GM12864 (cell line): ENCODE results near the gene ANKRD44.
"Not testable (repeated sequence)": the region's sequence is repeated elsewhere in the genome, so short reads cannot be mapped to it uniquely, and the experiment has no call there.

ENCODE experiments used
- DNase-seq: peaks from one replicate; pipeline ENCODE4 v3.0.0-alpha.2; 2011; ENCODE audit warnings: low read depth
- H3K4me3 ChIP-seq: 2 replicates; pipeline ENCODE4 v1.5.1; 2011; ENCODE audit warnings: mild to moderate bottlenecking, low read depth, low read length, control low read depth
- TF ChIP-seq, protein P1 (sequence below): IDR thresholded peaks from 2 replicates; pipeline ENCODE4 v1.5.1; 2011; ENCODE audit warnings: low read depth, mild to moderate bottlenecking, moderate library complexity, low read length, control low read depth, inconsistent platforms; ENCODE audit errors: missing control alignments

ANKRD44 gene

DNA sequence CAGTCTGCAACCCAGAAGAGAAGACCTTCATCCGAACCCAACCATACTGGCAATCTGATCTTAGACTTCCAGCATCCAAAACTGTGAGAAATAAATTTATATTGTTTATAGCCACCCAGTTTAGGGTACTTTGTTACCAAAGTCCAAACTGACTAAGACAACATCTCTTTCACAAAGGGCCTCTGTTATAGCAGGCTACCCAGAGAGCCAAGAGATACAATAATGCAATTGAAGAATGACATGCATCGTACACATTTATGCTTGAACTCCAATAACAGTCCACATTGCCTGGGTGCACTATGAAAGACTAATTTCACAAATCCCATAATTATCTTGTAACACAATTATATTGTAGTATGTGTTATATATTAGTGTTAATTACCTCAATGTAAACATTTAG is 39.1 kb upstream of the ANKRD44 start:
- DNase-seq, result no peak
- TF ChIP-seq, protein P1, sequence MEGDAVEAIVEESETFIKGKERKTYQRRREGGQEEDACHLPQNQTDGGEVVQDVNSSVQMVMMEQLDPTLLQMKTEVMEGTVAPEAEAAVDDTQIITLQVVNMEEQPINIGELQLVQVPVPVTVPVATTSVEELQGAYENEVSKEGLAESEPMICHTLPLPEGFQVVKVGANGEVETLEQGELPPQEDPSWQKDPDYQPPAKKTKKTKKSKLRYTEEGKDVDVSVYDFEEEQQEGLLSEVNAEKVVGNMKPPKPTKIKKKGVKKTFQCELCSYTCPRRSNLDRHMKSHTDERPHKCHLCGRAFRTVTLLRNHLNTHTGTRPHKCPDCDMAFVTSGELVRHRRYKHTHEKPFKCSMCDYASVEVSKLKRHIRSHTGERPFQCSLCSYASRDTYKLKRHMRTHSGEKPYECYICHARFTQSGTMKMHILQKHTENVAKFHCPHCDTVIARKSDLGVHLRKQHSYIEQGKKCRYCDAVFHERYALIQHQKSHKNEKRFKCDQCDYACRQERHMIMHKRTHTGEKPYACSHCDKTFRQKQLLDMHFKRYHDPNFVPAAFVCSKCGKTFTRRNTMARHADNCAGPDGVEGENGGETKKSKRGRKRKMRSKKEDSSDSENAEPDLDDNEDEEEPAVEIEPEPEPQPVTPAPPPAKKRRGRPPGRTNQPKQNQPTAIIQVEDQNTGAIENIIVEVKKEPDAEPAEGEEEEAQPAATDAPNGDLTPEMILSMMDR, result no peak
- no peak overlapping the region for H3K4me3 ChIP-seq

DNA sequence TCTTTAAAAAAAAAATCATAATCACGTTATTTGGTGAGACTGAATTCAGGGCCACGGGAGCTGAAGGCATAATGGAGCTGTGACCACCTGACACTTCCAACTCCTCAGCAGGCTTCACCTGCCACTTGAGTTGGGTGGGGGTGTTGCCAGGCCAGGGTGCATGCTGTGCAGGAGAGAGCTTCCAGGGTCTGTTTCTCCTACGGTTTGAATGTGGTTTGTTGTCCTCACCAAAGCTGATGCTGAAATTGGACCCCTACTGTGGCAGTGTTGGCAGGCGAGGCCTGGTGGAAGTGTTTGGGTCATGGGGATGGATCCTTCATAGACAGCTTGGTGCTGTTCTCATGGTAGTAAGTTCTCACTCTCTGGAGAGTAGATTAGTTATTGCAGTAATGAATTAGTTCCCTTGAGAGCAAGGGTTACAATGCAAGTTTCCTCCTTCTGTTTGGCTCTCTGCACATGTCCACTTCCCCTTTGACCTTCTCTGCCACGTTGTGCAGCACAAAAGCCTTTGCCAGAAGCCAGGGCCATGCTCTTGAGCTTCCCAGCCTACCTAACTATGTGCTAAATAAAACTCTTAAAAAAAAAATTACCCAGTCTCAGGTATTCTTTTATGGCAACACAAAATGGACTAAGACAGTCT is 38.3 kb upstream of the ANKRD44 start:
- no peak overlapping the region for H3K4me3 ChIP-seq
- TF ChIP-seq, protein P1, result no peak
- DNase-seq, result no peak

DNA sequence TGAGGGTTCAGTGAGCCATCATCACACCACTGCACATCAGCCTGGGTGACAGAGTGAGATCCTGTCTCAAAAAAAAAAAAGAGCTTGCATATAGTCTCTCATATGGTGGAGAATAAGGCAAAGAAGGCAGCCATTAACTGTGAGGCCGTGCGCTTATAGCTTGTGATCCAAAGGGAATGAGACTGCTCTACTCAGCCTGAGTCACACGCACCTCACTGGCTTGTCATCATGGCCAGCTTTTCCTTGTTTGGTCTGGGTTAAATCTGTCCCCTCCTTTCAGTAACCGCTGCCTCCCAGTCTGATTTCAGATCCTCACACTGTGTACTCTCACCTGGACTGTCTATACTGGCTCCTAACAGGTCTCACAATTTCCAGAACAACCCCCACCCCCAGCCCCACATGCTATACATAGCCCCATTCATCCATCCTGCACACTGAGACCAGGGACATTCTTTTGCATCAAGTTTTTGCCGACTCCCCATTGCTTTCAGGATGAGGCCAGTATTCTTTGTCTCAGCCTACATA is 35.3 kb upstream of the ANKRD44 start:
- DNase-seq, result no peak
- no peak overlapping the region for H3K4me3 ChIP-seq
- TF ChIP-seq, protein P1, result no peak

DNA sequence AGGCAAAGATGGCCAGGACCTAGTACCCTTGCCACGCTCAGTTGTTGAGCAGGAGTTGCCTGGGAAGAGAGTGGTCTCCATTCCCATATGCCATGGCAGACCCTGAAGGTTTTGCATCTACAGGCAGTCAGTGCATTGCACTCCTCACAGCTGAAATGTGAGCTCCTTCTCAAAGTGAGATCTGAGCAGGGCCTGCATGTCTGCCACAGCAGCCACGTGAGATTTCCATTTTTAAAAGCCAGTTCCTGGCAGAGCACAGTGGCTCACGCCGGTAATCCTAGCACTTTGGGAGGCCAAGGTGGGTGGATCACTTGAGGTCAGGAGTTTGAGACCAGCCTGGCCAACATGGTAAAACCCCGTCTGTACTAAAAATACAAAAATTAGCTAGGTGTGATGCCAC is 33.4 kb upstream of the ANKRD44 start:
- not testable (repeated sequence) for H3K4me3 ChIP-seq, DNase-seq

DNA sequence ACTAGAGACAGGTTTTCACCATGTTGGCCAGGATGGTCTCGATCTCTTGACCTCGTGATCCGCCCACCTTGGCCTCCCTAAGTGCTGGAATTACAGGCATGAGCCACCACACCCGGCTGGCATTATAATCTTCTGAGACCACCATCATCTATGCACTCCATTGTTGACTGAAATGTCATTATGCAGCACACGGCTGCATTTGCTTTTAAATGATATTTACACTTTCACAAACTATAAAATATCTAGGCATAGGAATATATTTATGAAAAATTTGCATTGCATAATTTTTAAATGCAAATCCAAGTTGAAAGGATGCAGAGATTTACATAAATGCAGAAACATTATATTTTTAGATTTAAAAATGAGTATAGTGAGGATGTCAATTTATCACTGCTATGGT is 30.0 kb upstream of the ANKRD44 start:
- no peak for DNase-seq
- TF ChIP-seq, protein P1, result no peak
- no peak overlapping the region for H3K4me3 ChIP-seq

DNA sequence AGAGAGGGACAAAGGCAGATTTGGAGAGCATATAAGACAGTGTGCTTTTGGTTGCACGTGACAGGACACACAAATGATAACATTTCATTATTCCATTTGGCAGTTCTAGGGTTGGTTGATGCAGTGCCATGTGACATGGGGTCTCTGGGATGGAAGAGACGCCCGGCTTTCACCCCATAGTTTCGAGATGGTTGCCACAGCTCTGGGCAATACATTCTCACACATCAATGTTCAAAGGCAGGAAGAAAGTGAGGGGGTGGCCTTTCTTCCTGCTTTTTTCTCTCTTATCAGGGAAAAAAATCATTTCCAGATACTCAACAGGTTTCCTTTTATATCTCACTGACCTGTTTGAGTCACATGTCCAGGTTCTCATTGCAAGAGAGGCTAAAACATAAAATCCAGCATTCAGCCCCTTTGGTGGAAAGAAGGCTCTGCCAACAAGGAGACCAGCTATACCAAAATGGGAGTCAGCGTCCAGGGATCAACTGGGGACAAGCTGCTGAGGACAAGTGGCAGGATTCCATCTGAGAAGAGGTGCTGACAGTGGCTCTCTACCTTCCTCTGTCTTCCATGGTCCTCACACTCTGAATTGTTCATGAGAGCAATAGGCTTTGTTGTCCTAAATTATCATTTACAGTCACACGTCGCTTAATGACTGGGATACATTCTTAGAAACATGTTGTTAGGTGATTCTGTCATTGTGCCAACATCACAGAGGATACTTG is 29.1 kb upstream of the ANKRD44 start:
- DNase-seq, result no peak
- H3K4me3 ChIP-seq, result no peak overlapping the region
- TF ChIP-seq, protein P1, result no peak

DNA sequence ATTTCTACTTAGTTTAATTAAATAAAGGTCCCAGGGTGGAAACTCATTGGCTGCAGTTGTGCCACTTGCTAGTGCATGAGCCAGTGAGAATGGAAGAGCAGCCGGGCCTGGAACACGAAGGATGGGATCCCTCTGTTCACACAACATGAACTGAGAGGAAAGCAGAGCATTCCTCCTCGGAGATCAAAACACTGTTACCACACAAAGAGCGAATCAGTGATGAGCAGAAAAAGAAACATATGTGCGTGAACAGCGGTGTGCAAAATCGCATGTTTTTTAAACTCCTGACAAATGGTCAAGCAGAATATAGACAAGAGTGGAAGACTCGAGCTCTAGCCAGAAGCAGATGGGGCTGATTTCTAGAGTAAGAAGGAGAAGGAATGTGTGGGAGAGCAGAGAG is 28.4 kb upstream of the ANKRD44 start:
- TF ChIP-seq, protein P1, result no peak
- DNase-seq, result no peak

More for the DNA sequence above, 28.4 kb upstream of the ANKRD44 start:
- no peak overlapping the region for H3K4me3 ChIP-seq
